Tibial nerve (tissue), 3 donors: ENCODE data around the gene SLC34A2.

Experiments
- CTCF ChIP-seq, 5 experiments: fragments of 200-600 bp in 3 of 5; fragments of 450-650 bp in 2 of 5; sonication (generic) in 3 of 5; IDR thresholded peaks; one replicate each; pipeline ENCODE4 v1.5.1; 2016 to 2019; ENCODE audit warnings: antibody characterized with exemption in 5 of 5, mild to moderate bottlenecking in 3 of 5, moderate library complexity in 2 of 5
- POLR2A ChIP-seq, 2 donors: fragments of 450-650 bp; IDR thresholded peaks; one replicate each; pipeline ENCODE4 v1.6.1; 2017; ENCODE audit warnings: antibody characterized with exemption in 2 of 2, mild to moderate bottlenecking in 2 of 2, moderate library complexity in 2 of 2

GRCh38 chr4:25697516-25697915 lies 41.9 kb downstream of the SLC34A2 start:
- TF ChIP-seq CTCF (IDR thresholded peaks at IDR 0.05) (no peak), POLR2A (IDR thresholded peaks at IDR 0.05) (no peak)
